Tibial nerve (tissue), 4 donors: ENCODE measurements around the gene KEL.

Experiments
- EP300 ChIP-seq, 2 donors: sonication (generic); formaldehyde crosslinking; IDR thresholded peaks; one replicate each; pipeline ENCODE4 v1.6.1; 2017; ENCODE audit warnings: antibody characterized with exemption in 2 of 2, mild to moderate bottlenecking in 1 of 2
- POLR2A ChIP-seq, 2 donors: fragments of 450-650 bp; IDR thresholded peaks; one replicate each; pipeline ENCODE4 v1.6.1; 2017; ENCODE audit warnings: antibody characterized with exemption in 2 of 2, mild to moderate bottlenecking in 2 of 2, moderate library complexity in 2 of 2
- TF ChIP-seq, protein P1 (sequence below), 5 experiments: fragments of 200-600 bp in 3 of 5; fragments of 450-650 bp in 2 of 5; sonication (generic) in 3 of 5; IDR thresholded peaks; one replicate each; pipeline ENCODE4 v1.5.1; 2016 to 2019; ENCODE audit warnings: antibody characterized with exemption in 5 of 5, mild to moderate bottlenecking in 3 of 5, moderate library complexity in 2 of 5

DNA sequence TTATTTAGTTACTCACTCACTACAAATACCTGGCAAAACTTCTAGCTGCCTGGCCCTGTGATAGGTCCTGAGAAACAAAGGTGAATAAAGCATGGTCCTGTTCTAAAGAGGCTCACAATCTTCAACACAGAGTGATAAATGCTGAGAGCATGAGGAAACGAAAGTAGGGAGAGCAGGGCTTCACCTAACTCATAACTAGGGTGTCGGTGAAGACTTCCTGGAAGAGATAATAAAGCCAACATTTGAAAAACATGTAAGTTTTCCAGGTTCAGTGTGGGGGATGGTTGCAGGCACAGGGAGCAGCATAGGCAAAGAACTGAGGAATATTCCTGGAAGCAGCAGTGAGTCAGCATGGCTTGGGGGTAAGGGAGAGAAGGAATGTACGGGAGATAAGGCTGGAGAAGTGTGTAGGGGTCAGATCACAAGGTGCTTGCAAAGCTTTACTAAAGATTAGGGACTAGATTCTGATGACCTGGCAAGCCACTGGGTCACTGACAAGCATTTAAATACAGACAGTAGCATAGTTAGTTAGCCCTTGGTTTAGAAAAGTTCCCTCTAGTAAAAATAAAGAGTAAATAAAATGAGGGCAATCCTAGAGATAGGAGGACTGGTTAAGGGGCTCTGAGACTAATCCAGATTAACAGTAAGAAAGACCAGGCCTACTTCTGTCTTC, 5.1 kb downstream of the KEL start:
- TF ChIP-seq, protein P1, sequence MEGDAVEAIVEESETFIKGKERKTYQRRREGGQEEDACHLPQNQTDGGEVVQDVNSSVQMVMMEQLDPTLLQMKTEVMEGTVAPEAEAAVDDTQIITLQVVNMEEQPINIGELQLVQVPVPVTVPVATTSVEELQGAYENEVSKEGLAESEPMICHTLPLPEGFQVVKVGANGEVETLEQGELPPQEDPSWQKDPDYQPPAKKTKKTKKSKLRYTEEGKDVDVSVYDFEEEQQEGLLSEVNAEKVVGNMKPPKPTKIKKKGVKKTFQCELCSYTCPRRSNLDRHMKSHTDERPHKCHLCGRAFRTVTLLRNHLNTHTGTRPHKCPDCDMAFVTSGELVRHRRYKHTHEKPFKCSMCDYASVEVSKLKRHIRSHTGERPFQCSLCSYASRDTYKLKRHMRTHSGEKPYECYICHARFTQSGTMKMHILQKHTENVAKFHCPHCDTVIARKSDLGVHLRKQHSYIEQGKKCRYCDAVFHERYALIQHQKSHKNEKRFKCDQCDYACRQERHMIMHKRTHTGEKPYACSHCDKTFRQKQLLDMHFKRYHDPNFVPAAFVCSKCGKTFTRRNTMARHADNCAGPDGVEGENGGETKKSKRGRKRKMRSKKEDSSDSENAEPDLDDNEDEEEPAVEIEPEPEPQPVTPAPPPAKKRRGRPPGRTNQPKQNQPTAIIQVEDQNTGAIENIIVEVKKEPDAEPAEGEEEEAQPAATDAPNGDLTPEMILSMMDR (IDR thresholded peaks at IDR 0.05) = no peak
- TF ChIP-seq POLR2A (IDR thresholded peaks at IDR 0.05) (no peak), EP300 (IDR thresholded peaks at IDR 0.05) (no peak)
